GM18907 (cell line): Measurements from ENCODE around the gene IL6R.

Experiments used
- ATAC-seq: cut with Tn5 transposase; IDR thresholded peaks from one replicate; pipeline ENCODE4 v1.9.1; 2021; ENCODE audit warnings: mild to moderate bottlenecking, moderate library complexity; ENCODE audit not compliant: unreplicated experiment

IL6R gene

DNA sequence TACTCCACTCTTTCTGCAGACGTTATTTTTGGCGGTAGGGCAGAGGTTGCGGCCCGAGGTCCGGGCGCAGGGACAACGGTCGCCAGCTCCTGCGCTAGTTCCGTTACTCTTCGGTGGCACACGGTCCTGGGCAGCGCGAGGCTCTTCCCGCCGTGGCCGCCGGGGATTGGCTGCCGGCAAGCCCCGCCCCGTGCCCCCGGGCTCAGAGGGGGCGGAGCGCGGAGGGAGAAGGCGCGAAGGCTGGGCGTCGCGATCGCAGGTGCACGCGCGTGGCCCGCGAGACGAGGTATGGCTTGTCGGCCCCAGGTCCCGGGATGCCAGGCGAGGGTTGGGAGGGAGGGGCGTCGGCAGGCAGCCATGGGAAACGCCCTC is 97.6 kb downstream of the IL6R start:
- no peak for ATAC-seq

DNA sequence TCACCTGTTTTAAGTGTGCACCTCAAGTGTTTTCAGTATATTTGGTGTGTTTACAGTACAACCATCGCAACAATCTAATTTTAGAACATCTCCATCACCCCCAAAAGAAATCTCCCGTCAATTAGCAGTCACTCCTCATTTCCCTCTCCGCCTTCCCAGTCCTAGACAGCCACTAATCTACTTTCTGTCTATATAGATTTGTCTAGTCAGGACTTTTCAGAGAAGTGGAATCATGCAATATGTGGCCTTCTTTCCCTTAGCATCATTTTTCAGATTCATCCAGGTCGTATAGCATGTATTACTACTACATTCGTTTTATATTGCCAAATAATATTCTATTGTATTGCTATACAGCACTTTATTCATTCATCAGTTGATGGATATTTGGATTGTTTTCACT is 98.8 kb downstream of the IL6R start:
- ATAC-seq = no peak

DNA sequence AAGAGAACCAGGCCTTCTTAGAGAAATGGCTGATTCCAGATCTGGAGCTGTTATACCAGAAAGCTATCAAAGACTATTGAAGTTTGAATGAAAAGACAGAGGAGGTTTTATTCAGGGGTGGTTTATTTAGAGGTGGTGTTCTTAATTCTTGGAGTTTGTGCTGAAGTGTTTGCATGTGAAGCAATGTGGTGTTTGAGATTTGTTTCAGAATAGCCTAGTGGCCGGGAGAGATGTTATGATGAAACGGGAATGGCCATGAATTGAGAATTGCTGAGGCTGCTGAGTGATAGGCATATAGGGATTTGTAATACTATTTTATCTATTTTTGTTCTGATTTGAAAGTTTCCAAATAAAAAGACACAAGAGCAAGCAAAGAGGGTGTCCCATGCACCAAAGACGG is 107.6 kb downstream of the IL6R start:
- ATAC-seq = no peak

DNA sequence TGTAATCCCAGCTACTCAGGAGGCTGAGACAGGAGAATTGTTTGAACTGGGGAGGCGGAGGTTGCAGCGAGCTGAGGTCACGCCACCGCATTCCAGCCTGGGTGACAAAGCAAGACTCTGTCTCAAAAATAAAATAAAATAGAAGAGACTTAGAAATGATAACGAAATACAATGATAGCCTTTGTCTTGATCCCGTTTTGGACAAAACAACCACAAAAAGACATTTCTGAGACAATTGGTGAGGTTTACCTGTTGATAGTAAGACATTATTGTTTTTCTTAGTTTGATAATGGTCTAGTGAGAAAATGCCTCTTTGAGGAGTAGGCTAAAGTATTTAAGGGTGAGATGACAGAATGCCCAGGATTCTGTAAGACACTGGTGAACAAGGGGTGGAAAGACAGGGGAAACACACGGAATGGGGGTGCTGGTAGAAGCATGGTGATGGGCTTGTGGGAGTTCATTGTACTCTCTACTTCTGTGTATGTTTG is 109.0 kb downstream of the IL6R start:
- no peak for ATAC-seq

DNA sequence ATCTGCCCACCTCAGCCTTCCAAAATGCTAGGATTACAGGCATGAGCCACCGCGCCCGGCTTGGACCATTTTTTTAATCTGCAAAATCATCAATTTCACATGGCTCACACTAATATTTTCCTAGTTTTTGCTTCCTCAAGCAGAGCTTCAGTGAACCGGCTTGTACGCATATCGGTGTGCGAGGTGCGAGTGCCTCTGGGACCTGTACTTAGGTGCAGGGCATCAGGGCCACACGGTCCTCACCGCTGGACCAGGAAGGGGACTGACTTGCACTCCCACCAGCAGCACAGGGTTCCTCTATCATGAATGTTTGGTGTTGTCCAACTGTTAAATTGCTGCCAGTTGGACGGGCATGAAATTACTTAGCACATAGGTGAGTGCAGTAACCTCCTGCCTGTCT is 112.5 kb downstream of the IL6R start:
- ATAC-seq = no peak
